Cortex of kidney (tissue), 1 donor: ENCODE results near the gene BBS12.
A peak's percentile ranks its signal among the peaks of the same experiment; 100 is the strongest.

Experiments
- DNase-seq: peaks from one replicate; lab custom pipeline; 2025; lab: John Stamatoyannopoulos, UW

Gene BBS12

GRCh38 chr4:122732329-122733026 is at the start of gene BBS12:
Gene BBS12 (plus strand): TSS chr4:122732704. CDS start chr4:122741893, 9,189 bp downstream.
- DNase-seq: peak; percentile 21

GRCh38 chr4:122686691-122687090 is 45.8 kb upstream of the BBS12 start:
- DNase-seq: no peak

GRCh38 chr4:122687531-122688061 is 44.9 kb upstream of the BBS12 start:
- DNase-seq: no peak

- no peak for DNase-seq
Observed at GRCh38 chr4:122688529-122689140, 43.9 kb upstream of the BBS12 start.

- DNase-seq: no peak
Observed at GRCh38 chr4:122689972-122690371, 42.5 kb upstream of the BBS12 start.

GRCh38 chr4:122691988-122692387 is 40.5 kb upstream of the BBS12 start:
- no peak for DNase-seq

GRCh38 chr4:122692641-122693520 is 39.6 kb upstream of the BBS12 start:
- DNase-seq: no peak

GRCh38 chr4:122695226-122695625 is 37.3 kb upstream of the BBS12 start:
- DNase-seq: no peak

GRCh38 chr4:122700178-122700725 is 32.3 kb upstream of the BBS12 start:
- DNase-seq: no peak

- no peak for DNase-seq
Observed at GRCh38 chr4:122701061-122701460, 31.4 kb upstream of the BBS12 start.

GRCh38 chr4:122701965-122702364 is 30.5 kb upstream of the BBS12 start:
- no peak for DNase-seq

- no peak for DNase-seq
Observed at GRCh38 chr4:122702939-122703338, 29.6 kb upstream of the BBS12 start.

GRCh38 chr4:122703868-122704267 is 28.6 kb upstream of the BBS12 start:
- DNase-seq: no peak

- no peak for DNase-seq
Observed at GRCh38 chr4:122705009-122705408, 27.5 kb upstream of the BBS12 start.

- no peak for DNase-seq
Observed at GRCh38 chr4:122705547-122706117, 26.9 kb upstream of the BBS12 start.

- DNase-seq: no peak
Observed at GRCh38 chr4:122706511-122706910, 26.0 kb upstream of the BBS12 start.

- DNase-seq: no peak
Observed at GRCh38 chr4:122707497-122707896, 25.0 kb upstream of the BBS12 start.

- no peak for DNase-seq
Observed at GRCh38 chr4:122709236-122709635, 23.3 kb upstream of the BBS12 start.

- no peak for DNase-seq
Observed at GRCh38 chr4:122710434-122711308, 21.8 kb upstream of the BBS12 start.

- DNase-seq: no peak
Observed at GRCh38 chr4:122711919-122712318, 20.6 kb upstream of the BBS12 start.

- no peak for DNase-seq
Observed at GRCh38 chr4:122712782-122713181, 19.7 kb upstream of the BBS12 start.
